Measurements from ENCODE around the gene DCP2.

Gene DCP2

GRCh38 chr5:113038714-113039113 is 62.1 kb downstream of the DCP2 start:
- TF ChIP-seq CTCF (IDR thresholded peaks at IDR 0.05) (no peak), ZFX (IDR thresholded peaks at IDR 0.05; ENCODE audit: borderline replicate concordance) (no peak)
- H3K27ac ChIP-seq, result no peak overlapping the region

DNA sequence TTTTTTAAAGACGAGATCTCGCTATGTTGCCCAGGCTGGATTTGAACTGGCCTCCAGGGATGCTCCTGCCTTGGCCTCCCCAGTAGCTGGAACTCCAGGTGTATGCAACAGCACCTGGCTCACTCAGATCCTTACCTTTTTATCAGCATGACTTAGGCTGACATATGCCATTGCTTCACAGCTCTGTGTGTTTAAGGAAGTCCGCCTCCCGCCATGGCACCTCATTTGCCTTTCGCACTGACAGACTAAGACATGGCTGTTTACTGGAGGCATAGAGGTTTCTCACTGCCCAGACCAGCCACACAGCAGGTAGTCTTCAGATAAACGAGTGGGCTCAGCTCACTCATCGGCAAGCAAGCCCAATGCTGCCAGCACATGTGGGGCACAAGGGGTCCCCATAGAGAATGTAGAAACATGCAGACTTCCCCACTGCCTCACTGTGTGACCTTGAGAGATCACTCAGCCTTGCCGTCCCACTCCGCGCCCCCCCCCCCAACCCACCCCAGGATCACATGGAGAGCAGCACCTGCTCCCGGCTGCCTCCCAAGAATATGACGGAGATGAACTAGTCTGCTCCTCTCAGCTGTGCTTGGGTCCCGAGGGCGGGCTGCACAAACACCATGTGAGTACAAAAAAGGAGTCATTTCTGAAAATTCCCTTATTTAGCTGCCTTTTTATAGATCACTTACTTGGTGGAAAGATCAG is 62.8 kb downstream of the DCP2 start:
- no peak for TF ChIP-seq ZFX (IDR thresholded peaks at IDR 0.05; ENCODE audit: borderline replicate concordance)
- no peak for TF ChIP-seq CTCF (IDR thresholded peaks at IDR 0.05)
- H3K27ac ChIP-seq, result no peak overlapping the region

GRCh38 chr5:113039934-113040285 is 63.3 kb downstream of the DCP2 start:
- no peak for TF ChIP-seq CTCF (IDR thresholded peaks at IDR 0.05)
- no peak for TF ChIP-seq ZFX (IDR thresholded peaks at IDR 0.05; ENCODE audit: borderline replicate concordance)
- H3K27ac ChIP-seq, result no peak overlapping the region

GRCh38 chr5:113040672-113041260 is 64.2 kb downstream of the DCP2 start:
- TF ChIP-seq ZFX (IDR thresholded peaks at IDR 0.05; ENCODE audit: borderline replicate concordance) (no peak), CTCF (IDR thresholded peaks at IDR 0.05) (no peak)
- no peak overlapping the region for H3K27ac ChIP-seq

GRCh38 chr5:113042491-113043243 is 66.1 kb downstream of the DCP2 start:
- TF ChIP-seq ZFX (IDR thresholded peaks at IDR 0.05; ENCODE audit: borderline replicate concordance) (no peak), CTCF (IDR thresholded peaks at IDR 0.05) (no peak)
- H3K27ac ChIP-seq, result no peak overlapping the region

GRCh38 chr5:113043491-113043931 is 66.9 kb downstream of the DCP2 start:
- no peak; the same call in 1 of the 2 replicates for TF ChIP-seq CTCF (IDR thresholded peaks at IDR 0.05)
- TF ChIP-seq ZFX (IDR thresholded peaks at IDR 0.05; ENCODE audit: borderline replicate concordance), result no peak
- H3K27ac ChIP-seq, result no peak overlapping the region

Measured in 22Rv1 (cell line).